Measurements from ENCODE around the gene AMIGO3.

GRCh38 chr3:49718858-49719213 lies 648 bp downstream of the AMIGO3 start:
- TF ChIP-seq EZH2phosphoT487 (IDR thresholded peaks at IDR 0.05; ENCODE audit: insufficient read depth, low read depth), result no peak
- no peak for TF ChIP-seq EZH2 (IDR thresholded peaks at IDR 0.05; ENCODE audit: insufficient read depth, poor library complexity, severe bottlenecking)

All from GM23248 (cell line).